Measurements from ENCODE around the gene SMAD9. TPM values are rescaled to one million over a fixed set of nuclear protein-coding genes. Genes with fewer than 3 reads are reported as not detected.

The SMAD9 gene
- total RNA-seq, 1 donor from 2014 or later: 13.5 TPM

DNA sequence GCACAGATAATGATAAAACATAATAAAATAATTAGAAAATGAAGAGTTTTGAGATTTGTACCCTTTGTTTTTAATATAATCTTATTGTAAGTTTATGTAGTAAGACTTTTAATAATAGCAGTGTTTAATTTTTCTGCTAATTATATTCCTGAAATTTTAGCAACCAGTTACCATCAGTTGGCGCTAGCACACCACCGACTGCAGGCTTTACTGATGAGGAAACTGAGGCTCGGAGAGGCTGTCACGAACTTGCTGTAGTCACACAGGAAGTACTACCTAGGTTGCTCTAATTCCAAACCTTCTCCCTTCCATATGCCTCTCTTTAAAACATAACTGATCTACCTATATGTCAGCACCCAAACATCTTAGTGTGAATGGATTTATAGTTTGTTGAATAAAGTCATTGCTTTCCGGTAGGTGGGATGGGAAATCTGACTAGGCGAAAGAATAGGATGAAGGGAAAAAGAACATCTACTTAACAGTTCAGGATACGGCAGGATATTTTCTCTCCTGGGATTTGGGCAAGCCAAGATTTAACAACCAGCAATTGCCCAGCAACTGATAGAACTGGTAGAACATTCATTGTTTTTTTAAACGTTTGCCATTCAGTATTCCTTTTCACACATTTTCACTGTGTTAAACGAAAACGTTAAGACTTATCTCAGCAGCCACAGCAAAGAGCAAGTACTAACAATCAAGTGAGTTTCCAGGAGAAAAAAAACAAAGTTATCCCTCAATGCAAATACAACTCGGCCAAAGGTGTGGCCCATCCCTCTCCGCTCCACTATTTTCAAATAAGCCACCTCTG lies 101.8 kb downstream of the SMAD9 start:
- intact Hi-C loops (cut with DNase I): no loop called here
- Histone ChIP-seq H3K4me3 (peak overlapping the region; percentile 79 to 81), H3K9me3 (no peaks in the 10 kb centered on the region), H3K27ac (peak overlapping the region; percentile 81), H3K4me1 (peaks cover 33% of the 10 kb centered on the region), H3K27me3 (no peaks in the 10 kb centered on the region), H3K36me3 (no peaks in the 10 kb centered on the region)
- no peak for TF ChIP-seq POLR2AphosphoS5 (IDR thresholded peaks at IDR 0.05; ENCODE audit: insufficient read depth in 1 of 2, low read depth in 1 of 2)
- TF ChIP-seq, protein P1, sequence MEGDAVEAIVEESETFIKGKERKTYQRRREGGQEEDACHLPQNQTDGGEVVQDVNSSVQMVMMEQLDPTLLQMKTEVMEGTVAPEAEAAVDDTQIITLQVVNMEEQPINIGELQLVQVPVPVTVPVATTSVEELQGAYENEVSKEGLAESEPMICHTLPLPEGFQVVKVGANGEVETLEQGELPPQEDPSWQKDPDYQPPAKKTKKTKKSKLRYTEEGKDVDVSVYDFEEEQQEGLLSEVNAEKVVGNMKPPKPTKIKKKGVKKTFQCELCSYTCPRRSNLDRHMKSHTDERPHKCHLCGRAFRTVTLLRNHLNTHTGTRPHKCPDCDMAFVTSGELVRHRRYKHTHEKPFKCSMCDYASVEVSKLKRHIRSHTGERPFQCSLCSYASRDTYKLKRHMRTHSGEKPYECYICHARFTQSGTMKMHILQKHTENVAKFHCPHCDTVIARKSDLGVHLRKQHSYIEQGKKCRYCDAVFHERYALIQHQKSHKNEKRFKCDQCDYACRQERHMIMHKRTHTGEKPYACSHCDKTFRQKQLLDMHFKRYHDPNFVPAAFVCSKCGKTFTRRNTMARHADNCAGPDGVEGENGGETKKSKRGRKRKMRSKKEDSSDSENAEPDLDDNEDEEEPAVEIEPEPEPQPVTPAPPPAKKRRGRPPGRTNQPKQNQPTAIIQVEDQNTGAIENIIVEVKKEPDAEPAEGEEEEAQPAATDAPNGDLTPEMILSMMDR (IDR thresholded peaks at IDR 0.05): no peak
- TF ChIP-seq POLR2A (IDR thresholded peaks at IDR 0.05): no peak
- DNase-seq (ENCODE audit: extremely low spot score in 2 of 2): no peak

- TF ChIP-seq POLR2AphosphoS5 (IDR thresholded peaks at IDR 0.05; ENCODE audit: insufficient read depth in 1 of 2, low read depth in 1 of 2) (no peak), POLR2A (IDR thresholded peaks at IDR 0.05) (no peak)
- TF ChIP-seq, protein P1 (IDR thresholded peaks at IDR 0.05): no peak
- no peak for DNase-seq (ENCODE audit: extremely low spot score in 2 of 2)
- intact Hi-C loops (cut with DNase I): no loop called here
Measured at GRCh38 chr13:36815062-36815461, 105.0 kb downstream of the SMAD9 start.

DNA sequence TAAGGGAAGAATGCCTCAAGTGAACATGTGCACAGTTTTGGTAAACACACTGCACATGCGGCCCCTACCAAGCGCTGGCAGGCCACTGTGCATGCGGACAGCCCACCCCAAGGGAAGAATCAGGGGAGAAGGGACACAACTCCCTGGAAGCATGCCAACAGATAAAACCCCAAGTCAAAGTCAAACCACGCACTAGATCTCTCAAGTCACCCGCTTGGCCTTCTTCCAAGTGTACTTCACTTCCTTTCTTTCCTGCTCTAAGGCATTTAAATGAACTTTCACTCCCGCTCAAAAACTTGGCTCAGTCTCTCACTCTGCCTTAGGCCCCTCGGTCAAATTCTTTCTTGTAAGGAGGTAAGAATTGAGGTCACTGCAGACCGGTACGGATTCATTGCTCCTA lies 105.6 kb downstream of the SMAD9 start:
- Histone ChIP-seq H3K4me3 (no peak overlapping the region), H3K9me3 (no peaks in the 10 kb centered on the region), H3K27me3 (no peaks in the 10 kb centered on the region), H3K27ac (no peak overlapping the region), H3K36me3 (no peaks in the 10 kb centered on the region), H3K4me1 (no peaks in the 10 kb centered on the region)
- no peak for TF ChIP-seq POLR2A (IDR thresholded peaks at IDR 0.05)
- no peak for DNase-seq (ENCODE audit: extremely low spot score in 2 of 2)
- intact Hi-C loops (cut with DNase I): no loop called here

More at GRCh38 chr13:36815062-36815461, 105.0 kb downstream of the SMAD9 start:
- no peak overlapping the region for H3K27ac ChIP-seq
- H3K4me3 ChIP-seq: no peak overlapping the region
- no peaks in the 10 kb centered on the region for H3K36me3 ChIP-seq
- H3K27me3 ChIP-seq: no peaks in the 10 kb centered on the region
- H3K4me1 ChIP-seq: peaks cover 2% of the 10 kb centered on the region
- no peaks in the 10 kb centered on the region for H3K9me3 ChIP-seq

DNA sequence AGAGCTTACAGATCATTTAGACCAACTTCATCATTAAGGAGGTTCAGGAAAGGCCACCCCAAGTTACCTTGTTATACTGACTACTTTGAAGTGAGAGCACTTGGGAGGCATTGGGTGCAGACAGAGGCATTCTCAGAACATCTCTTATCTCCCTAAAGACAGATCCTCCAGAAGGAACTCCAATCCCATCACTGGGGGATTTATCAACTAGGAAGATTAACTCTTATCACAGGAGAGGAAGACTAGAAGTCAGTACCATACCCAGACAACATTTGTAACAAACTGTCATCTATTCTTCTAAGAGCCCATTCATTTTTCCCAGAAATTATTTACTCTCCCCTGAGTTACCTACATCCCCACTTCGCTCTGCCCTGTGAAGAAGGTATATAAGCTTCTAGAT lies 106.8 kb downstream of the SMAD9 start:
- no peak for DNase-seq (ENCODE audit: extremely low spot score in 2 of 2)
- Histone ChIP-seq H3K27me3 (no peaks in the 10 kb centered on the region), H3K9me3 (no peaks in the 10 kb centered on the region), H3K36me3 (no peaks in the 10 kb centered on the region), H3K4me3 (no peak overlapping the region), H3K27ac (no peak overlapping the region), H3K4me1 (no peaks in the 10 kb centered on the region)
- no peak for TF ChIP-seq POLR2AphosphoS5 (IDR thresholded peaks at IDR 0.05; ENCODE audit: insufficient read depth in 1 of 2, low read depth in 1 of 2)
- no peak for TF ChIP-seq POLR2A (IDR thresholded peaks at IDR 0.05)
- TF ChIP-seq, protein P1 (IDR thresholded peaks at IDR 0.05): no peak
- intact Hi-C loops (cut with DNase I): no loop called here

DNA sequence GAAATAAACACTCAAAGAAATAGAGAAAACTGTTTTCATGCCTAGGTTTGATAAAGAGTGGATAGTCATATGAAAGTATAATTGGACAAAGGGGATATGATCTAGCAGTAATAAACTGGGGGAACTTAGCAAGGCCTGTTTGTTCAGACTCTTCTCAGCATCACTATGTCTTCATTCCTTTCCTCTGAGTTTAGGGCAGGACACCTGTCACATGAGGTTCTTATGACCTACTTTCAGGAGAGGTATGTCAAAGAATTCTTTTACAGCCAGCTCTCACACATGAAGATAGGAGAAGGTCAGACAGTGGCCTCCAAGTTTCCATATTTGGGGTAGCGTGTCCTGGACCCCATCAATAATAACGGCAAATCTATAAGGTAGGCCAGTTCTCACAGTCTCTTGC lies 112.4 kb downstream of the SMAD9 start:
- H3K9me3 ChIP-seq: no peaks in the 10 kb centered on the region
- DNase-seq (ENCODE audit: extremely low spot score in 2 of 2): no peak
- TF ChIP-seq, protein P1 (IDR thresholded peaks at IDR 0.05): no peak
- TF ChIP-seq POLR2A (IDR thresholded peaks at IDR 0.05) (no peak), POLR2AphosphoS5 (IDR thresholded peaks at IDR 0.05; ENCODE audit: insufficient read depth in 1 of 2, low read depth in 1 of 2) (no peak)
- no peaks in the 10 kb centered on the region for H3K27me3 ChIP-seq
- intact Hi-C loops (cut with DNase I): no loop called here
- H3K4me1 ChIP-seq: no peaks in the 10 kb centered on the region
- no peak overlapping the region for H3K27ac ChIP-seq
- H3K4me3 ChIP-seq: no peak overlapping the region
- H3K36me3 ChIP-seq: no peaks in the 10 kb centered on the region
